Nephron (organoid): Measurements from ENCODE around the gene SPOPL.

ENCODE experiments used
- H3K27ac Mint-ChIP-seq, 3 experiments: 2 replicates each; pipeline ENCODE4 v1.8.0; 2020; ENCODE audit warnings: mixed read lengths in 3 of 3, mild to moderate bottlenecking in 2 of 3, moderate library complexity in 1 of 3
- H3K27me3 Mint-ChIP-seq: 2 replicates; pipeline ENCODE4 v1.8.0; 2021; ENCODE audit warnings: low read depth, mild to moderate bottlenecking, moderate library complexity, mixed read lengths
- H3K36me3 Mint-ChIP-seq: 2 replicates; pipeline ENCODE4 v1.8.0; 2020; ENCODE audit warnings: low read depth, mixed read lengths
- H3K4me1 Mint-ChIP-seq: 2 replicates; pipeline ENCODE4 v1.8.0; 2020; ENCODE audit warnings: mixed read lengths
- H3K4me3 Mint-ChIP-seq, 3 experiments: 2 replicates each; pipeline ENCODE4 v1.8.0; 2020; ENCODE audit warnings: mild to moderate bottlenecking in 3 of 3, mixed read lengths in 3 of 3, moderate library complexity in 2 of 3
- H3K9me3 Mint-ChIP-seq: 2 replicates; pipeline ENCODE4 v1.8.0; 2020; ENCODE audit warnings: mixed read lengths
- CTCF ChIP-seq, 3 experiments: fragments of 200-600 bp; sonication (generic); IDR thresholded peaks; one replicate each; pipeline ENCODE4 v1.5.0; 2021; ENCODE audit warnings: antibody characterized with exemption in 3 of 3; ENCODE audit not compliant: unreplicated experiment in 3 of 3

Gene SPOPL

GRCh38 chr2:138492160-138492559, 9.4 kb upstream of the SPOPL start:
- no peak for TF ChIP-seq CTCF (IDR thresholded peaks at IDR 0.05; ENCODE audit: unreplicated experiment in 3 of 3)
- Mint-ChIP-seq H3K36me3 (no peaks in the 10 kb centered on the region), H3K27me3 (no peaks in the 10 kb centered on the region), H3K4me1 (no peaks in the 10 kb centered on the region), H3K27ac (no peak overlapping the region), H3K4me3 (no peak overlapping the region), H3K9me3 (no peaks in the 10 kb centered on the region)

GRCh38 chr2:138493334-138493733, 8.2 kb upstream of the SPOPL start:
- H3K36me3 Mint-ChIP-seq = no peaks in the 10 kb centered on the region
- H3K27ac Mint-ChIP-seq = no peak overlapping the region
- no peak for TF ChIP-seq CTCF (IDR thresholded peaks at IDR 0.05; ENCODE audit: unreplicated experiment in 3 of 3)
- no peaks in the 10 kb centered on the region for H3K4me1 Mint-ChIP-seq
- H3K27me3 Mint-ChIP-seq = no peaks in the 10 kb centered on the region
- H3K4me3 Mint-ChIP-seq = no peak overlapping the region
- no peaks in the 10 kb centered on the region for H3K9me3 Mint-ChIP-seq

GRCh38 chr2:138494265-138494966, 7.2 kb upstream of the SPOPL start:
- no peaks in the 10 kb centered on the region for H3K9me3 Mint-ChIP-seq
- H3K27me3 Mint-ChIP-seq = no peaks in the 10 kb centered on the region
- no peaks in the 10 kb centered on the region for H3K4me1 Mint-ChIP-seq
- no peak for TF ChIP-seq CTCF (IDR thresholded peaks at IDR 0.05; ENCODE audit: unreplicated experiment in 3 of 3)
- no peak overlapping the region for H3K27ac Mint-ChIP-seq
- H3K4me3 Mint-ChIP-seq = no peak overlapping the region
- no peaks in the 10 kb centered on the region for H3K36me3 Mint-ChIP-seq

GRCh38 chr2:138495384-138495783, 6.2 kb upstream of the SPOPL start:
- H3K4me3 Mint-ChIP-seq = no peak overlapping the region
- H3K9me3 Mint-ChIP-seq = no peaks in the 10 kb centered on the region
- H3K36me3 Mint-ChIP-seq = no peaks in the 10 kb centered on the region
- H3K4me1 Mint-ChIP-seq = no peaks in the 10 kb centered on the region
- no peak overlapping the region for H3K27ac Mint-ChIP-seq
- no peak for TF ChIP-seq CTCF (IDR thresholded peaks at IDR 0.05; ENCODE audit: unreplicated experiment in 3 of 3)
- H3K27me3 Mint-ChIP-seq = no peaks in the 10 kb centered on the region

- TF ChIP-seq CTCF (IDR thresholded peaks at IDR 0.05; ENCODE audit: unreplicated experiment in 3 of 3) = no peak
- Mint-ChIP-seq H3K27ac (no peak overlapping the region), H3K9me3 (no peaks in the 10 kb centered on the region)
These were observed 5.4 kb upstream of the SPOPL start for GRCh38 chr2:138496096-138496651.

GRCh38 chr2:138497294-138497693, 4.3 kb upstream of the SPOPL start:
- peaks cover 5% of the 10 kb centered on the region for H3K4me1 Mint-ChIP-seq
- no peak overlapping the region for H3K27ac Mint-ChIP-seq
- no peaks in the 10 kb centered on the region for H3K9me3 Mint-ChIP-seq
- no peak overlapping the region for H3K4me3 Mint-ChIP-seq
- no peaks in the 10 kb centered on the region for H3K27me3 Mint-ChIP-seq
- H3K36me3 Mint-ChIP-seq = no peaks in the 10 kb centered on the region
- TF ChIP-seq CTCF (IDR thresholded peaks at IDR 0.05; ENCODE audit: unreplicated experiment in 3 of 3) = no peak

More at GRCh38 chr2:138496096-138496651, 5.4 kb upstream of the SPOPL start:
- H3K27me3 Mint-ChIP-seq = no peaks in the 10 kb centered on the region
- H3K4me1 Mint-ChIP-seq = peaks cover 3% of the 10 kb centered on the region
- H3K36me3 Mint-ChIP-seq = no peaks in the 10 kb centered on the region
- H3K4me3 Mint-ChIP-seq = no peak overlapping the region
